Ishikawa (cell line): Measurements from ENCODE around the gene LAPTM5.

Experiments used
- EGR1 ChIP-seq: IDR thresholded peaks from 2 replicates; pipeline ENCODE4 v1.6.1; 2012
- EP300 ChIP-seq: IDR thresholded peaks from 2 replicates; pipeline ENCODE4 v1.6.1; 2012; ENCODE audit warnings: borderline replicate concordance
- FOXM1 ChIP-seq: IDR thresholded peaks from 2 replicates; pipeline ENCODE4 v1.6.1; 2012; ENCODE audit warnings: low read depth, borderline replicate concordance
- NFIC ChIP-seq: IDR thresholded peaks from 2 replicates; pipeline ENCODE4 v1.6.1; 2012
- RAD21 ChIP-seq: IDR thresholded peaks from 2 replicates; pipeline ENCODE4 v1.6.1; 2012; ENCODE audit warnings: low read depth
- TAF1 ChIP-seq: IDR thresholded peaks from 2 replicates; pipeline ENCODE4 v1.6.1; 2012; ENCODE audit warnings: low read depth, mild to moderate bottlenecking
- TCF12 ChIP-seq: IDR thresholded peaks from 2 replicates; pipeline ENCODE4 v1.6.1; 2012; ENCODE audit warnings: low read depth
- TEAD4 ChIP-seq: IDR thresholded peaks from 2 replicates; pipeline ENCODE4 v1.6.1; 2012

DNA sequence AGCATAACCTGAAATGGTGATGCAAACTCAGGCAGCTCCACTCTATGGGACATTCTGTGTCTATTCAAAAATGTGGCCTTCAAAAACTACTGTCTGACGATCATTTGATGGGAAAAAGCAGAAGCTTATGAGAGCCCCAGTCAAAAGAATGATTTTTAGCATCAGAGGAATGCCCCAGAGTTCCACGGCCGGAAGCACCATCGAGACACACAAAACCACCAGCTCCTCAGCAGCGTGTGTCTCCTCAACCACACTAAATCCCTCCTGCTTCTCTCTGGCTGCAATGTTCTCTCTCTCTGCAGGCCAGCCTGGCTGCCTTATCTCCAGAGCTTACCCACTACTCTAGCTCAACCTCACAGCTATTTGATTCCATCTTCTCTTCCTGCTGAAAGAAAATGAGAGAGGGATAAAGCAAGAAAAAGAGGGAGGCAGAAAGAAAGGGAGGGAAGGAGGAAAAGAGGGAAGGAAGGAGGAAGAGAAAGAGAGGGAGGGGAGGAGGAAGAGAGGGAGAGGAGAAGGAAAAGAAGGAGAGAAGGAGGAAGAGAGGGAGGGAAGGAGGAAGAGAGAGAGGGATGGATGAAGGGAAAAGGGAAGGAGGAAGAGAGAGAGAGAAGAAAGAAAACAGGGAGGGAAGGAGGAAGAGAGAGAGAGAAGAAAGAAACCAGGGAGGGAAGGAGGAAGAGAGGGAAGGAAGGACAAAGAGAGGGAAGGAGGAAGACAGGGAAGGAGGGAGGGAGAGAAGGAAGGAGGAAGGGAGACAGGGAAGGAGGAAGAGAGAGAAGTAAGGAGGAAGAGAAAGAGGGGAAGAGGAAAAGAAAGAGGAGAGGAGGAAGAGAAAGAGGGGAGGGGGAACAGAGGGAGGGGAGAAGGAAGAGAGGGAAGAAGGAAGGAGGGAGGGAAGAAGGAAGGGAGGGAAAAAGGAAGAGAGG is 33.5 kb upstream of the LAPTM5 start:
- TF ChIP-seq EP300 (no peak), TEAD4 (no peak), TCF12 (no peak), TAF1 (no peak), EGR1 (no peak), NFIC (no peak), RAD21 (no peak), FOXM1 (no peak)
